HEK293 (cell line): ENCODE data around the gene PDHX.

Experiments
- HOXA7 ChIP-seq: sonication (generic); formaldehyde crosslinking; IDR thresholded peaks from 2 replicates; pipeline ENCODE4 v1.8.1; 2022; ENCODE audit warnings: missing genetic modification reagents, borderline replicate concordance
- IKZF3 ChIP-seq: fragments of 450-650 bp; IDR thresholded peaks from 2 replicates; pipeline ENCODE4 v1.5.0; 2018; ENCODE audit warnings: missing biosample characterization, mild to moderate bottlenecking, missing genetic modification characterization, moderate library complexity
- KLF1 ChIP-seq: fragments of 450-650 bp; formaldehyde crosslinking; IDR thresholded peaks from 2 replicates; pipeline ENCODE4 v1.5.1; 2016; ENCODE audit warnings: missing biosample characterization, missing genetic modification characterization
- SP3 ChIP-seq: fragments of 450-650 bp; formaldehyde crosslinking; IDR thresholded peaks from 2 replicates; pipeline ENCODE4 v1.5.1; 2016; ENCODE audit warnings: missing biosample characterization, missing genetic modification characterization
- YY2 ChIP-seq: fragments of 450-650 bp; formaldehyde crosslinking; IDR thresholded peaks from 2 replicates; pipeline ENCODE4 v1.5.1; 2016; ENCODE audit warnings: missing biosample characterization, missing genetic modification characterization
- ZBTB17 ChIP-seq: fragments of 450-650 bp; formaldehyde crosslinking; IDR thresholded peaks from 2 replicates; pipeline ENCODE4 v1.5.1; 2016; ENCODE audit warnings: missing biosample characterization, missing genetic modification characterization
- ZBTB8A ChIP-seq: fragments of 450-650 bp; formaldehyde crosslinking; IDR thresholded peaks from 2 replicates; pipeline ENCODE4 v1.5.1; 2016; ENCODE audit warnings: missing biosample characterization, missing genetic modification characterization
- ZEB2 ChIP-seq: fragments of 450-650 bp; formaldehyde crosslinking; IDR thresholded peaks from 2 replicates; pipeline ENCODE4 v1.5.1; 2016; ENCODE audit warnings: missing biosample characterization, missing genetic modification characterization
- ZFP69B ChIP-seq: fragments of 450-650 bp; formaldehyde crosslinking; IDR thresholded peaks from 2 replicates; pipeline ENCODE4 v1.5.1; 2016; ENCODE audit warnings: missing biosample characterization, missing genetic modification characterization
- ZNF341 ChIP-seq: fragments of 450-650 bp; formaldehyde crosslinking; IDR thresholded peaks from 2 replicates; pipeline ENCODE4; 2016; ENCODE audit warnings: low read depth, missing biosample characterization, missing genetic modification characterization
- ZNF354C ChIP-seq: fragments of 450-650 bp; formaldehyde crosslinking; IDR thresholded peaks from 2 replicates; pipeline ENCODE4 v1.5.1; 2016; ENCODE audit warnings: missing biosample characterization, missing genetic modification characterization, low read depth, borderline replicate concordance
- ZNF501 ChIP-seq: fragments of 450-650 bp; formaldehyde crosslinking; IDR thresholded peaks from 2 replicates; pipeline ENCODE4 v1.5.1; 2016; ENCODE audit warnings: missing biosample characterization, missing genetic modification characterization
- ZNF561 ChIP-seq: fragments of 450-650 bp; IDR thresholded peaks from 2 replicates; pipeline ENCODE4 v1.5.1; 2018; ENCODE audit warnings: missing biosample characterization, missing genetic modification characterization, borderline replicate concordance
- ZNF610 ChIP-seq: fragments of 450-650 bp; formaldehyde crosslinking; IDR thresholded peaks from 2 replicates; pipeline ENCODE4 v1.5.1; 2016; ENCODE audit warnings: missing biosample characterization, missing genetic modification characterization, borderline replicate concordance
- ZNF624 ChIP-seq: fragments of 450-650 bp; formaldehyde crosslinking; IDR thresholded peaks from 2 replicates; pipeline ENCODE4 v1.5.1; 2017; ENCODE audit warnings: missing biosample characterization, missing genetic modification characterization
- ZNF626 ChIP-seq: fragments of 450-650 bp; sonication (Bioruptor Pico); formaldehyde crosslinking; IDR thresholded peaks from 2 replicates; pipeline ENCODE4 v1.5.1; 2018; ENCODE audit warnings: missing biosample characterization, missing genetic modification characterization, inconsistent platforms
- ZNF664 ChIP-seq: fragments of 450-650 bp; formaldehyde crosslinking; IDR thresholded peaks from 2 replicates; pipeline ENCODE4 v1.5.1; 2016; ENCODE audit warnings: missing biosample characterization, missing genetic modification characterization
- ZNF670 ChIP-seq: fragments of 450-650 bp; formaldehyde crosslinking; IDR thresholded peaks from 2 replicates; pipeline ENCODE4 v1.5.1; 2016; ENCODE audit warnings: missing biosample characterization, missing genetic modification characterization, low read depth
- ZNF707 ChIP-seq: fragments of 450-650 bp; formaldehyde crosslinking; IDR thresholded peaks from 2 replicates; pipeline ENCODE4 v1.5.1; 2016; ENCODE audit warnings: missing biosample characterization, missing genetic modification characterization
- ZNF785 ChIP-seq: fragments of 450-650 bp; formaldehyde crosslinking; IDR thresholded peaks from 2 replicates; pipeline ENCODE4 v1.5.1; 2016; ENCODE audit warnings: missing biosample characterization, missing genetic modification characterization
- ZNF837 ChIP-seq: fragments of 450-650 bp; formaldehyde crosslinking; IDR thresholded peaks from 2 replicates; pipeline ENCODE4 v1.5.1; 2016; ENCODE audit warnings: missing biosample characterization, missing genetic modification characterization
- ZSCAN30 ChIP-seq: fragments of 450-650 bp; IDR thresholded peaks from 2 replicates; pipeline ENCODE4 v1.5.1; 2018; ENCODE audit warnings: missing biosample characterization, mild to moderate bottlenecking, missing genetic modification characterization, moderate library complexity
- TF ChIP-seq, protein P1 (sequence below): fragments of 450-650 bp; formaldehyde crosslinking; IDR thresholded peaks from 2 replicates; pipeline ENCODE4 v1.5.1; 2016; ENCODE audit warnings: missing biosample characterization, missing genetic modification characterization
- TF ChIP-seq, protein P2 (sequence below): fragments of 450-650 bp; formaldehyde crosslinking; IDR thresholded peaks from 2 replicates; pipeline ENCODE4 v1.5.1; 2016; ENCODE audit warnings: missing biosample characterization, missing genetic modification characterization
- TF ChIP-seq, protein P3 (sequence below): fragments of 450-650 bp; formaldehyde crosslinking; IDR thresholded peaks from 2 replicates; pipeline ENCODE4 v1.5.1; 2016; ENCODE audit warnings: missing biosample characterization, missing genetic modification characterization, low read depth
- TF ChIP-seq, protein P4 (sequence below): IDR thresholded peaks from 2 replicates; pipeline ENCODE4 v1.6.1; 2011; ENCODE audit warnings: mild to moderate bottlenecking, low read depth, low read length, borderline replicate concordance
- TF ChIP-seq, protein P5 (sequence below): fragments of 450-650 bp; formaldehyde crosslinking; conservative IDR thresholded peaks from 2 replicates; pipeline ENCODE4 v1.5.1; 2016; ENCODE audit warnings: low read depth, missing biosample characterization, missing genetic modification characterization

PDHX gene

DNA sequence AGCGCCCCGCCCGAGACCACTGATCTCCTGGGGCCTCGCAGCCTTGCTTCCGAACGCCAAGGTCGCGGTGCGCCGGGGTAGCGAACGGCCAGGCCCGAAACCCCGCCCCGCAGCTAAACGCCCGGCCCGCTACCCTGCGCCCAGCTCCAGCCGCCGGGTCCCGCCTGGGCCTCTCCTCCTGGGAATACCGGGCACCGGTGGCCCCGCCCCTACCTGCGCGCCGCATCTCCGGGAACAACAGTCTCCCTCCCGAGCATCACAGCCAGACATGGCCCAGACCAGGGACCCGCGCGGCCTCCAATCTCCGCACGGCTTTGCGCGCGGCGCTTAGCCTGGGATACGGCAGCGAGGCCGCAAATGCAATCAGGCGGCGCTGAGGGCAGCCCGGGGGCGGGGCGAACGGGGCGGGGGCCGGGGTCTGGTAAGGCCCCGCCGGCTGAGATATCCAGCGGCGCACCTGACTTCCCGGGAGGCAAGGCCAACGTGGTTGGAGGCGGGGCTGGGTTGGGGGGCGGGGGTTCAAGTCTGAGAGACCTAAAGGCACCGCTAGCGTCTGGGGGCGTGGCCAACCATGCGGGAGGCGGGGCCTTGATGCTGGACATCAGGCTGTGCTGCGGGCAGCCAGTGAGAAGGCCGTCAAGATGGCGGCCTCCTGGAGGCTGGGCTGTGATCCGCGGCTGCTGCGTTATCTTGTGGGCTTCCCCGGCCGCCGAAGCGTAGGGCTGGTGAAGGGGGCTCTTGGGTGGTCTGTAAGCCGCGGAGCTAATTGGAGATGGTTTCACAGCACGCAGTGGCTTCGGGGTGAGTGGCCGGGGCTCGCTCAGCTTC, at the start of gene PDHX, which contains the start of gene APIP (continued):
- TF ChIP-seq, protein P1, sequence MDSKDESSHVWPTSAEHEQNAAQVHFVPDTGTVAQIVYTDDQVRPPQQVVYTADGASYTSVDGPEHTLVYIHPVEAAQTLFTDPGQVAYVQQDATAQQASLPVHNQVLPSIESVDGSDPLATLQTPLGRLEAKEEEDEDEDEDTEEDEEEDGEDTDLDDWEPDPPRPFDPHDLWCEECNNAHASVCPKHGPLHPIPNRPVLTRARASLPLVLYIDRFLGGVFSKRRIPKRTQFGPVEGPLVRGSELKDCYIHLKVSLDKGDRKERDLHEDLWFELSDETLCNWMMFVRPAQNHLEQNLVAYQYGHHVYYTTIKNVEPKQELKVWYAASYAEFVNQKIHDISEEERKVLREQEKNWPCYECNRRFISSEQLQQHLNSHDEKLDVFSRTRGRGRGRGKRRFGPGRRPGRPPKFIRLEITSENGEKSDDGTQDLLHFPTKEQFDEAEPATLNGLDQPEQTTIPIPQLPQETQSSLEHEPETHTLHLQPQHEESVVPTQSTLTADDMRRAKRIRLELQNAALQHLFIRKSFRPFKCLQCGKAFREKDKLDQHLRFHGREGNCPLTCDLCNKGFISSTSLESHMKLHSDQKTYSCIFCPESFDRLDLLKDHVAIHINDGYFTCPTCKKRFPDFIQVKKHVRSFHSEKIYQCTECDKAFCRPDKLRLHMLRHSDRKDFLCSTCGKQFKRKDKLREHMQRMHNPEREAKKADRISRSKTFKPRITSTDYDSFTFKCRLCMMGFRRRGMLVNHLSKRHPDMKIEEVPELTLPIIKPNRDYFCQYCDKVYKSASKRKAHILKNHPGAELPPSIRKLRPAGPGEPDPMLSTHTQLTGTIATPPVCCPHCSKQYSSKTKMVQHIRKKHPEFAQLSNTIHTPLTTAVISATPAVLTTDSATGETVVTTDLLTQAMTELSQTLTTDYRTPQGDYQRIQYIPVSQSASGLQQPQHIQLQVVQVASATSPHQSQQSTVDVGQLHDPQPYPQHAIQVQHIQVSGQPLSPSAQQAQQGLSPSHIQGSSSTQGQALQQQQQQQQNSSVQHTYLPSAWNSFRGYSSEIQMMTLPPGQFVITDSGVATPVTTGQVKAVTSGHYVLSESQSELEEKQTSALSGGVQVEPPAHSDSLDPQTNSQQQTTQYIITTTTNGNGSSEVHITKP (tag by site-specific recombination), result no peak
- TF ChIP-seq, protein P2, sequence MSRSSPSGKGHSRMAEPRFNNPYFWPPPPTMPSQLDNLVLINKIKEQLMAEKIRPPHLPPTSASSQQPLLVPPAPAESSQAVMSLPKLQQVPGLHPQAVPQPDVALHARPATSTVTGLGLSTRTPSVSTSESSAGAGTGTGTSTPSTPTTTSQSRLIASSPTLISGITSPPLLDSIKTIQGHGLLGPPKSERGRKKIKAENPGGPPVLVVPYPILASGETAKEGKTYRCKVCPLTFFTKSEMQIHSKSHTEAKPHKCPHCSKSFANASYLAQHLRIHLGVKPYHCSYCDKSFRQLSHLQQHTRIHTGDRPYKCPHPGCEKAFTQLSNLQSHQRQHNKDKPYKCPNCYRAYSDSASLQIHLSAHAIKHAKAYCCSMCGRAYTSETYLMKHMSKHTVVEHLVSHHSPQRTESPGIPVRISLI, result no peak
- TF ChIP-seq ZEB2 (tag by site-specific recombination) (peak; percentile 86), SP3 (tag by site-specific recombination) (peak; percentile 90), ZSCAN30 (tag by site-specific recombination) (peak; percentile 50; the same call in 1 of the 2 replicates), ZNF707 (tag by site-specific recombination) (no peak), ZNF354C (tag by site-specific recombination) (no peak), ZNF341 (tag by site-specific recombination) (no peak), ZNF670 (tag by site-specific recombination) (no peak), ZNF626 (tag by site-specific recombination) (no peak), ZNF561 (tag by site-specific recombination) (0 out of 2 replicates have a peak, but pooled peaks have one; percentile 43), KLF1 (tag by site-specific recombination) (peak; percentile 49; the same call in 1 of the 2 replicates), ZFP69B (tag by site-specific recombination) (no peak), ZNF624 (tag by site-specific recombination) (no peak), IKZF3 (tag by site-specific recombination) (peak; percentile 96), HOXA7 (CRISPR knock-in tag) (no peak), ZNF785 (tag by site-specific recombination) (no peak), ZBTB8A (tag by site-specific recombination) (peak; percentile 83), ZNF610 (tag by site-specific recombination) (no peak), ZNF501 (tag by site-specific recombination) (peak; percentile 56), ZNF837 (tag by site-specific recombination) (no peak), YY2 (tag by site-specific recombination) (peak; percentile 84), ZBTB17 (0 out of 2 replicates have a peak, but pooled peaks have one; percentile 21), ZNF664 (tag by site-specific recombination) (no peak)
- TF ChIP-seq, protein P3, sequence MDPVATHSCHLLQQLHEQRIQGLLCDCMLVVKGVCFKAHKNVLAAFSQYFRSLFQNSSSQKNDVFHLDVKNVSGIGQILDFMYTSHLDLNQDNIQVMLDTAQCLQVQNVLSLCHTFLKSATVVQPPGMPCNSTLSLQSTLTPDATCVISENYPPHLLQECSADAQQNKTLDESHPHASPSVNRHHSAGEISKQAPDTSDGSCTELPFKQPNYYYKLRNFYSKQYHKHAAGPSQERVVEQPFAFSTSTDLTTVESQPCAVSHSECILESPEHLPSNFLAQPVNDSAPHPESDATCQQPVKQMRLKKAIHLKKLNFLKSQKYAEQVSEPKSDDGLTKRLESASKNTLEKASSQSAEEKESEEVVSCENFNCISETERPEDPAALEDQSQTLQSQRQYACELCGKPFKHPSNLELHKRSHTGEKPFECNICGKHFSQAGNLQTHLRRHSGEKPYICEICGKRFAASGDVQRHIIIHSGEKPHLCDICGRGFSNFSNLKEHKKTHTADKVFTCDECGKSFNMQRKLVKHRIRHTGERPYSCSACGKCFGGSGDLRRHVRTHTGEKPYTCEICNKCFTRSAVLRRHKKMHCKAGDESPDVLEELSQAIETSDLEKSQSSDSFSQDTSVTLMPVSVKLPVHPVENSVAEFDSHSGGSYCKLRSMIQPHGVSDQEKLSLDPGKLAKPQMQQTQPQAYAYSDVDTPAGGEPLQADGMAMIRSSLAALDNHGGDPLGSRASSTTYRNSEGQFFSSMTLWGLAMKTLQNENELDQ, result no peak
- TF ChIP-seq, protein P4, sequence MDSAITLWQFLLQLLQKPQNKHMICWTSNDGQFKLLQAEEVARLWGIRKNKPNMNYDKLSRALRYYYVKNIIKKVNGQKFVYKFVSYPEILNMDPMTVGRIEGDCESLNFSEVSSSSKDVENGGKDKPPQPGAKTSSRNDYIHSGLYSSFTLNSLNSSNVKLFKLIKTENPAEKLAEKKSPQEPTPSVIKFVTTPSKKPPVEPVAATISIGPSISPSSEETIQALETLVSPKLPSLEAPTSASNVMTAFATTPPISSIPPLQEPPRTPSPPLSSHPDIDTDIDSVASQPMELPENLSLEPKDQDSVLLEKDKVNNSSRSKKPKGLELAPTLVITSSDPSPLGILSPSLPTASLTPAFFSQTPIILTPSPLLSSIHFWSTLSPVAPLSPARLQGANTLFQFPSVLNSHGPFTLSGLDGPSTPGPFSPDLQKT, result no peak
- TF ChIP-seq, protein P5, sequence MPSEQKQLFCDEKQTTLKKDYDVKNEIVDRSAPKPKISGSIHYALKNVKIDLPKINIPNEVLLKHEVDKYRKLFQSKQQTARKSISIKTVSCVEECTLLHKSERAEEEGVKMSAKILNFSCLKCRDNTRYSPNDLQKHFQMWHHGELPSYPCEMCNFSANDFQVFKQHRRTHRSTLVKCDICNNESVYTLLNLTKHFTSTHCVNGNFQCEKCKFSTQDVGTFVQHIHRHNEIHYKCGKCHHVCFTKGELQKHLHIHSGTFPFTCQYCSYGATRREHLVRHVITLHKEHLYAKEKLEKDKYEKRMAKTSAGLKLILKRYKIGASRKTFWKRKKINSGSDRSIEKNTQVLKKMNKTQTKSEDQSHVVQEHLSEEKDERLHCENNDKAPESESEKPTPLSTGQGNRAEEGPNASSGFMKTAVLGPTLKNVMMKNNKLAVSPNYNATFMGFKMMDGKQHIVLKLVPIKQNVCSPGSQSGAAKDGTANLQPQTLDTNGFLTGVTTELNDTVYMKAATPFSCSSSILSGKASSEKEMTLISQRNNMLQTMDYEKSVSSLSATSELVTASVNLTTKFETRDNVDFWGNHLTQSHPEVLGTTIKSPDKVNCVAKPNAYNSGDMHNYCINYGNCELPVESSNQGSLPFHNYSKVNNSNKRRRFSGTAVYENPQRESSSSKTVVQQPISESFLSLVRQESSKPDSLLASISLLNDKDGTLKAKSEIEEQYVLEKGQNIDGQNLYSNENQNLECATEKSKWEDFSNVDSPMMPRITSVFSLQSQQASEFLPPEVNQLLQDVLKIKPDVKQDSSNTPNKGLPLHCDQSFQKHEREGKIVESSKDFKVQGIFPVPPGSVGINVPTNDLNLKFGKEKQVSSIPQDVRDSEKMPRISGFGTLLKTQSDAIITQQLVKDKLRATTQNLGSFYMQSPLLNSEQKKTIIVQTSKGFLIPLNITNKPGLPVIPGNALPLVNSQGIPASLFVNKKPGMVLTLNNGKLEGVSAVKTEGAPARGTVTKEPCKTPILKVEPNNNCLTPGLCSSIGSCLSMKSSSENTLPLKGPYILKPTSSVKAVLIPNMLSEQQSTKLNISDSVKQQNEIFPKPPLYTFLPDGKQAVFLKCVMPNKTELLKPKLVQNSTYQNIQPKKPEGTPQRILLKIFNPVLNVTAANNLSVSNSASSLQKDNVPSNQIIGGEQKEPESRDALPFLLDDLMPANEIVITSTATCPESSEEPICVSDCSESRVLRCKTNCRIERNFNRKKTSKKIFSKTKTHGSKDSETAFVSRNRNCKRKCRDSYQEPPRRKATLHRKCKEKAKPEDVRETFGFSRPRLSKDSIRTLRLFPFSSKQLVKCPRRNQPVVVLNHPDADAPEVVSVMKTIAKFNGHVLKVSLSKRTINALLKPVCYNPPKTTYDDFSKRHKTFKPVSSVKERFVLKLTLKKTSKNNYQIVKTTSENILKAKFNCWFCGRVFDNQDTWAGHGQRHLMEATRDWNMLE (tag by site-specific recombination), result no peak
